Neural cell (in vitro differentiated cells): ENCODE measurements around the gene FUNDC2. TPM values are rescaled to one million over a fixed set of nuclear protein-coding genes. Genes with fewer than 3 reads are reported as not detected.

Experiments used
- H2AFZ ChIP-seq: fragments of 200-600, 300-800 bp; sonication (generic), shearing (Covaris generic); 2 replicates; pipeline ENCODE4 v1.6.0; 2014; ENCODE audit warnings: low read depth, mild to moderate bottlenecking, antibody characterized with exemption, low read length, moderate library complexity
- H3F3A ChIP-seq: fragments of 200-600 bp; shearing (Covaris generic); 2 replicates; pipeline ENCODE4 v1.6.1; 2016; ENCODE audit warnings: mild to moderate bottlenecking, moderate library complexity, mixed read lengths, antibody characterized with exemption, low read length; ENCODE audit not compliant: insufficient read depth, poor library complexity, severe bottlenecking
- H3K27ac ChIP-seq: fragments of 200-600, 300-800 bp; sonication (generic), shearing (Covaris generic); 2 replicates; pipeline ENCODE4 v1.5.1; 2014; ENCODE audit warnings: mild to moderate bottlenecking, low read length, moderate library complexity
- H3K27me3 ChIP-seq: fragments of 300-800, 200-600 bp; sonication (generic), shearing (Covaris generic); 2 replicates; pipeline ENCODE4 v1.6.0; 2014; ENCODE audit warnings: mild to moderate bottlenecking, low read depth, low read length, moderate library complexity; ENCODE audit not compliant: insufficient read depth
- H3K36me3 ChIP-seq: fragments of 300-800, 200-600 bp; sonication (generic), shearing (Covaris generic); 2 replicates; pipeline ENCODE4 v1.5.1; 2014; ENCODE audit warnings: mild to moderate bottlenecking, antibody characterized with exemption, low read length, moderate library complexity; ENCODE audit not compliant: insufficient read depth
- H3K4me2 ChIP-seq: fragments of 300-800, 200-600 bp; sonication (generic), shearing (Covaris generic); 2 replicates; pipeline ENCODE4 v1.6.0; 2014; ENCODE audit warnings: mild to moderate bottlenecking, low read length
- H3K4me3 ChIP-seq: fragments of 300-800, 200-600 bp; sonication (generic), shearing (Covaris generic); 2 replicates; pipeline ENCODE4 v1.5.1; 2014; ENCODE audit warnings: mild to moderate bottlenecking, low read length, moderate library complexity
- H3K79me2 ChIP-seq: fragments of 200-600 bp; shearing (Covaris generic); replicated peaks from 2 replicates; pipeline ENCODE4 v1.6.0; 2014; ENCODE audit warnings: mild to moderate bottlenecking, low read length, moderate library complexity; ENCODE audit not compliant: insufficient read depth
- H3K9ac ChIP-seq: fragments of 300-800, 200-600 bp; sonication (generic), shearing (Covaris generic); 2 replicates; pipeline ENCODE4 v1.6.1; 2016; ENCODE audit warnings: mild to moderate bottlenecking, low read length, mixed read lengths
- H3K9me2 ChIP-seq: fragments of 200-600 bp; shearing (Covaris generic); 2 replicates; pipeline ENCODE4 v1.6.1; 2016; ENCODE audit warnings: mild to moderate bottlenecking, low read length, mixed read lengths; ENCODE audit not compliant: insufficient read depth
- H3K9me3 ChIP-seq: fragments of 200-600, 300-800 bp; sonication (generic), shearing (Covaris generic); 2 replicates; pipeline ENCODE4 v1.6.1; 2016; ENCODE audit warnings: mild to moderate bottlenecking, mixed run types, low read length, moderate library complexity, mixed read lengths
- H4K20me1 ChIP-seq: fragments of 200-600 bp; shearing (Covaris generic); 2 replicates; pipeline ENCODE4 v1.6.1; 2016; ENCODE audit warnings: mild to moderate bottlenecking, mixed run types; ENCODE audit not compliant: insufficient read depth
- CTCF ChIP-seq: fragments of 450-650 bp; IDR thresholded peaks from 2 replicates; pipeline ENCODE4 v1.5.1; 2014; ENCODE audit warnings: antibody characterized with exemption, mild to moderate bottlenecking, moderate library complexity; ENCODE audit not compliant: poor library complexity, severe bottlenecking
- EP300 ChIP-seq: fragments of 450-650 bp; conservative IDR thresholded peaks from 2 replicates; pipeline ENCODE4 v1.6.1; 2014; ENCODE audit warnings: antibody characterized with exemption, mild to moderate bottlenecking, moderate library complexity; ENCODE audit not compliant: poor library complexity, severe bottlenecking
- EZH2 ChIP-seq: fragments of 200-600, 300-800 bp; shearing (Covaris generic), sonication (generic); IDR thresholded peaks from 2 replicates; pipeline ENCODE4 v1.6.1; 2014; ENCODE audit warnings: antibody characterized with exemption, low read length, borderline replicate concordance, mild to moderate bottlenecking; ENCODE audit not compliant: insufficient read depth, poor library complexity, severe bottlenecking
- MXI1 ChIP-seq: fragments of 450-650 bp; conservative IDR thresholded peaks from 2 replicates; pipeline ENCODE4 v1.6.1; 2014; ENCODE audit warnings: antibody characterized with exemption, mild to moderate bottlenecking; ENCODE audit not compliant: poor library complexity, severe bottlenecking
- POLR2AphosphoS5 ChIP-seq: IDR thresholded peaks from 2 replicates; pipeline ENCODE4 v1.6.1; 2012
- RAD21 ChIP-seq: fragments of 450-650 bp; conservative IDR thresholded peaks from 2 replicates; pipeline ENCODE4 v1.6.1; 2014; ENCODE audit warnings: antibody characterized with exemption, mild to moderate bottlenecking, moderate library complexity
- REST ChIP-seq: IDR thresholded peaks from 2 replicates; pipeline ENCODE4 v1.6.1; 2012; ENCODE audit warnings: borderline replicate concordance
- SMC3 ChIP-seq: fragments of 450-650 bp; conservative IDR thresholded peaks from 2 replicates; pipeline ENCODE4 v1.6.1; 2014; ENCODE audit warnings: antibody characterized with exemption, mild to moderate bottlenecking, moderate library complexity; ENCODE audit not compliant: poor library complexity
- TAF1 ChIP-seq: IDR thresholded peaks from 2 replicates; pipeline ENCODE4 v1.6.1; 2012; ENCODE audit warnings: low read depth
- polyA plus RNA-seq: library from polyadenylated mRNA; depleted of rRNA; stranded (reverse); fragments of >200 nt; gene quantifications from 2 replicates; pipeline ENCODE4 v1.2.3, GENCODE V29; 2014

The FUNDC2 gene
- polyA plus RNA-seq, 1 donor from 2014 or later = 139 TPM

- no peaks in the 10 kb centered on the region for H3F3A ChIP-seq
- no peaks in the 10 kb centered on the region for H4K20me1 ChIP-seq
These were observed 24.8 kb upstream of the FUNDC2 start for GRCh38 chrX:155001873-155002272.

DNA sequence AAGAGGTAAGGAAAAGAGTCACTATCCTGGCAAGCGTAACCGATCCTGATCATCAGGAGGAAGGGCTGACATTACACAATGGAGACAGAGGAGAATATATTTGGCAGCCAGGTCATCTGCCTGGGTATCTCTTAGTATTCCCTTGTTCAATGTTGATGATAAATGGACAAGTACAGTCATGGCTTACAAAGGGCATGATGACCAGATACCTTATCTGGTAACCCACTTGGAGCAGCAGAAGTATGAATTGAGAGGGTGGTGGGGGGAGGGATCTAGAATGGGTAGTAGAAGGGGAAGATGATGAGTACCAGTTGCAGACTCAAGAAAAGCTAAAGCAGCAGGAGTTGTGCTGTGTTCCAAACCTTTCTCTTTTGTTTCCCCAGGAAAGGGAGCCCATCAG is 21.5 kb upstream of the FUNDC2 start:
- Histone ChIP-seq H3K27ac (no peak overlapping the region), H3K27me3 (no peaks in the 10 kb centered on the region), H4K20me1 (no peaks in the 10 kb centered on the region), H3K9me3 (no peaks in the 10 kb centered on the region), H3K4me2 (no peak overlapping the region), H3K9me2 (no peaks in the 10 kb centered on the region), H2AFZ (no peak overlapping the region), H3F3A (no peaks in the 10 kb centered on the region), H3K4me3 (no peak overlapping the region), H3K36me3 (no peaks in the 10 kb centered on the region), H3K9ac (no peak overlapping the region), H3K79me2 (no peaks in the 10 kb centered on the region)
- TF ChIP-seq EZH2 (no peak), MXI1 (no peak), POLR2AphosphoS5 (no peak), RAD21 (no peak), EP300 (no peak), TAF1 (no peak), SMC3 (no peak), CTCF (no peak)

More at GRCh38 chrX:155001873-155002272, 24.8 kb upstream of the FUNDC2 start:
- Histone ChIP-seq H3K79me2 (no peaks in the 10 kb centered on the region), H3K4me2 (no peak overlapping the region), H3K9me2 (no peaks in the 10 kb centered on the region), H3K4me3 (no peak overlapping the region), H3K36me3 (no peaks in the 10 kb centered on the region), H2AFZ (no peak overlapping the region), H3K9ac (no peak overlapping the region), H3K9me3 (no peaks in the 10 kb centered on the region), H3K27me3 (no peaks in the 10 kb centered on the region), H3K27ac (no peak overlapping the region)
- TF ChIP-seq POLR2AphosphoS5 = no peak
- TF ChIP-seq SMC3 = no peak
- TF ChIP-seq RAD21 = no peak
- TF ChIP-seq EP300 = no peak
- no peak for TF ChIP-seq CTCF
- TF ChIP-seq REST = no peak
